Tibial nerve (tissue), 4 donors: Measurements from ENCODE around the gene ITPKB.

Source experiments
- EP300 ChIP-seq, 2 donors: sonication (generic); formaldehyde crosslinking; IDR thresholded peaks; one replicate each; pipeline ENCODE4 v1.6.1; 2017; ENCODE audit warnings: antibody characterized with exemption in 2 of 2, mild to moderate bottlenecking in 1 of 2
- POLR2A ChIP-seq, 2 donors: fragments of 450-650 bp; IDR thresholded peaks; one replicate each; pipeline ENCODE4 v1.6.1; 2017; ENCODE audit warnings: antibody characterized with exemption in 2 of 2, mild to moderate bottlenecking in 2 of 2, moderate library complexity in 2 of 2
- TF ChIP-seq, protein P1 (sequence below), 5 experiments: fragments of 200-600 bp in 3 of 5; fragments of 450-650 bp in 2 of 5; sonication (generic) in 3 of 5; IDR thresholded peaks; one replicate each; pipeline ENCODE4 v1.5.1; 2016 to 2019; ENCODE audit warnings: antibody characterized with exemption in 5 of 5, mild to moderate bottlenecking in 3 of 5, moderate library complexity in 2 of 5

DNA sequence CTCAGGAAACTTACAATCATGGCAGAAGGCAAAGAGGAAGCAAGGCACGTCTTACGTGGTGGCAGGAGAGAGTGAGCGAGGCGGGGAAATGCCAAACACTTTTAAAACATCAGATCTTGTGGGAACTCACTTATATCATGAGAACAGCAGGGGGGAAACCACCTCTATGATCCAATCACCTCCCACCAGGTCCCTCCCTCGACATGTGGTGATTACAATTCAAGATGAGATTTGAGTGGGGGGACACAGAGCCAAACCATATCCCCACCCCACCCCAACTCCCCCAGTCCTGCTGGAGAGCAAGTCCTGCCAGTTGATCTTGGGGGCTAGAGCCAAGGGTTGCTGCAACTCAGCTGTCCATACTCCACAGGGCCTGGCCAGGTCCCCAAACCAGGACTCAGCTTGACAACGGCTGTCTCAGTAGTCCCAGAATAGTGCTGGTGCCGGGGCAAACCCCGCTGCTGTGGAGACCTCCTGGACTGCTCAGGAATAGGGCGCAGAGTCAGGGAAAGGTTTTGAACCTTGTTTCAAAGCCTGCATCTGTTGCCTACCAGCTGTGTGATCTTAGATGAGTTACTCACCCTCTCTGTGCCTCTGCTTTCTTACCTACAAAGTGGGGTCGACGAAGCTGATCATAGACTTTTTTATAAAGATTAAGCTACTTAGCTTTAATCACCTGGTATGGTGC, 111.0 kb downstream of the ITPKB start:
- TF ChIP-seq EP300 (IDR thresholded peaks at IDR 0.05) (no peak), POLR2A (IDR thresholded peaks at IDR 0.05) (no peak)
- TF ChIP-seq, protein P1, sequence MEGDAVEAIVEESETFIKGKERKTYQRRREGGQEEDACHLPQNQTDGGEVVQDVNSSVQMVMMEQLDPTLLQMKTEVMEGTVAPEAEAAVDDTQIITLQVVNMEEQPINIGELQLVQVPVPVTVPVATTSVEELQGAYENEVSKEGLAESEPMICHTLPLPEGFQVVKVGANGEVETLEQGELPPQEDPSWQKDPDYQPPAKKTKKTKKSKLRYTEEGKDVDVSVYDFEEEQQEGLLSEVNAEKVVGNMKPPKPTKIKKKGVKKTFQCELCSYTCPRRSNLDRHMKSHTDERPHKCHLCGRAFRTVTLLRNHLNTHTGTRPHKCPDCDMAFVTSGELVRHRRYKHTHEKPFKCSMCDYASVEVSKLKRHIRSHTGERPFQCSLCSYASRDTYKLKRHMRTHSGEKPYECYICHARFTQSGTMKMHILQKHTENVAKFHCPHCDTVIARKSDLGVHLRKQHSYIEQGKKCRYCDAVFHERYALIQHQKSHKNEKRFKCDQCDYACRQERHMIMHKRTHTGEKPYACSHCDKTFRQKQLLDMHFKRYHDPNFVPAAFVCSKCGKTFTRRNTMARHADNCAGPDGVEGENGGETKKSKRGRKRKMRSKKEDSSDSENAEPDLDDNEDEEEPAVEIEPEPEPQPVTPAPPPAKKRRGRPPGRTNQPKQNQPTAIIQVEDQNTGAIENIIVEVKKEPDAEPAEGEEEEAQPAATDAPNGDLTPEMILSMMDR (IDR thresholded peaks at IDR 0.05) = no peak
